ENCODE data around the gene DOP1B.
"Not testable (repeated sequence)": the region's sequence is repeated elsewhere in the genome, so short reads cannot be mapped to it uniquely, and the experiment has no call there.

Gene DOP1B, protein sequence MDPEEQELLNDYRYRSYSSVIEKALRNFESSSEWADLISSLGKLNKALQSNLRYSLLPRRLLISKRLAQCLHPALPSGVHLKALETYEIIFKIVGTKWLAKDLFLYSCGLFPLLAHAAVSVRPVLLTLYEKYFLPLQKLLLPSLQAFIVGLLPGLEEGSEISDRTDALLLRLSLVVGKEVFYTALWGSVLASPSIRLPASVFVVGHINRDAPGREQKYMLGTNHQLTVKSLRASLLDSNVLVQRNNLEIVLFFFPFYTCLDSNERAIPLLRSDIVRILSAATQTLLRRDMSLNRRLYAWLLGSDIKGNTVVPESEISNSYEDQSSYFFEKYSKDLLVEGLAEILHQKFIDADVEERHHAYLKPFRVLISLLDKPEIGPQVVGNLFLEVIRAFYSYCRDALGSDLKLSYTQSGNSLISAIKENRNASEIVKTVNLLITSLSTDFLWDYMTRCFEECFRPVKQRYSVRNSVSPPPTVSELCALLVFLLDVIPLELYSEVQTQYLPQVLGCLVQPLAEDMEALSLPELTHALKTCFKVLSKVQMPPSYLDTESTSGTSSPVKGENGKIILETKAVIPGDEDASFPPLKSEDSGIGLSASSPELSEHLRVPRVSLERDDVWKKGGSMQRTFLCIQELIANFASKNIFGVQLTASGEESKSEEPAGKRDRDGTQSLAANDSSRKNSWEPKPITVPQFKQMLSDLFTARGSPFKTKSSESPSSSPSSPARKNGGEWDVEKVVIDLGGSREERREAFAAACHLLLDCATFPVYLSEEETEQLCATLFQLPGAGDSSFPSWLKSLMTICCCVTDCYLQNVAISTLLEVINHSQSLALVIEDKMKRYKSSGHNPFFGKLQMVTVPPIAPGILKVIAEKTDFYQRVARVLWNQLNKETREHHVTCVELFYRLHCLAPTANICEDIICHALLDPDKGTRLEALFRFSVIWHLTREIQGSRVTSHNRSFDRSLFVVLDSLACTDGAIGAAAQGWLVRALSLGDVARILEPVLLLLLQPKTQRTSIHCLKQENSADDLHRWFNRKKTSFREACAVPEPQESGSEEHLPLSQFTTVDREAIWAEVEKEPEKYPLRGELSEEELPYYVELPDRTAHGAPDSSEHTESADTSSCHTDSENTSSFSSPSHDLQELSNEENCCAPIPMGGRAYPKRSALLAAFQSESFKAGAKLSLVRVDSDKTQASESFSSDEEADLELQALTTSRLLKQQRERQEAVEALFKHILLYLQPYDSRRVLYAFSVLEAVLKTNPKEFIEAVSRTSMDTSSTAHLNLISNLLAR (N-terminal part only)

DNA sequence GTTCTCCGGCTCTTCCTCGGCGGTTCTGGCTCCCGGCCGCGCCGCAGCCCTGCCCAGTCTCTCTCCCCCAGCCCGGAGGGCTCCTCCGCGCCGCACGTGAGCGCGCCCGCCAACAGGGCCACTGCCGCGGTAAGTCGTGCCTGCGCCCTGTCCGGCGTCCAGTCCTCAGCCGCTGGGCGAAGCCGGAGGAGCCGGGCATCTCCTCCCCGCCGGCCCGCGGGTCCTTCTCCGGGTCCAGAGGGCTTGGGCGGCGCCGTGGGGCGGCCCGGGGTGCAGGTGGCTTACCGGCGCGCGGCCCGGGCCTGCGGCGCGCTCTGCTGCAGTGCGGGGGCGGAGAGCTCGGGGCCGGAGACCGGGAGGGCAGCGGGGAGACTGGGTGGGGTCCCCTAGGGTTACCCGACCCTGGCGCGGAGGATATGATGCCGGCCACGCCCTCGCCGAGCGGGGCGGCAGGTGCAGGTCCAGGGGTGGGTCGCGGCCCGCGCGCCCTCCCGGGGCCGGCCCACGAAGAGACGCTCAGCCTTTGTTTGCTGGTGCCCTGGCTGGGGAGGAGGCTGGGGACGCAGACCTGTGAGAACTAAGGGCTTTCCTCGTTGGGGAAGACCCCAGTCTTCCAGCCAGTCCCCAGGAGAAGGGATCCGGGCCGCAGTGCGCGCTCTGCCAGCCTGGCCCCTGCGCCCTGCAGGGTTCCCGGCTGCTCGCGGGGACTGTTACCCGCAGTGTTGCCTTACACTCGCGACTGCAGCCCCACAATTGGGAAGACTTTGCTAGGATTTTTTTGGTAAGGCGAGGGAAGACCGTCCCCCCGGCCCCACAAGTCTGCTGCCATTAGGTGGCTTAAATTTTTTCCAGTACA lies at the start of gene DOP1B:
DOP1B (plus strand) TSS at position 10 of the 856 bp plus-strand sequence. CDS start 7,910 bp downstream, outside the sequence.
- DNase-seq (ENCODE audit: low read depth), result peak; percentile 6

DNA sequence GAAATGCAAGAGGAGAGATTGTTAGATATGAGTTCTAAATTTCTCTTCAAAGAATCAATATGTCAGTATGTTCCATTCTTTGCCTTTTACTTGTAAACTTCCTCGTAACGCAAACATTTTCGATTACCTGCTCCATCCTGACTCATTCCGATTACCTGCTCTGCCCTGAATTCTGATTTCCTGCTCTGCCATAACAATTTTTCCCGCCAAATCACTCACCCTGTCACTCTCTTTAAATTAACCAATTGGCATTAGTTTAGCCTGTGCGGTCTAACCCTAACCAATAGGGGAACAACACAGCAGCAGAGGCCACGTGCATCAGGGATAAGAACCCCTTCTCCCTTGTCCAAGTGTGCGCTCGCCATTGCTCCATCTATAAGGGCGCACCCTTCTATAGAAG lies 46.8 kb upstream of the DOP1B start:
- DNase-seq (ENCODE audit: low read depth), result no peak

DNA sequence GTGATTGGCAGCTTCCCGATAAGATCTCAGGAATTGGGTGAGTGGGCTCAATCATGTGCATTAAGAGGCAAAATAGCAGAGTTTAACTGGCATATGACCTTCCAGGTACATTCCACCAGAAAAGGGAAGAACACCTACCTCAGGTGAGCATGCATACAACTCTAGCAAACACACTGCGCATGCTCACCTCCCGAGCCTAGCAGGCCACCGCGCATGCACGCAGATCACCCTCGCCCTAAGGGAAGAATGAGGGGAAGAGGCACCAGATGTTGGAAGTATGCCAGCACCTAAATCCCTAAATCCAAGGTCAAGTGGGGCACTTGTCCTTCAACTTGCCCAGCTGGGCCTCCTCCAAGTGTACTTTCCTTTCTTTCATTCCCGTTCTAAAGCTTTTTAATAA lies 45.4 kb upstream of the DOP1B start:
- no peak for DNase-seq (ENCODE audit: low read depth)

DNA sequence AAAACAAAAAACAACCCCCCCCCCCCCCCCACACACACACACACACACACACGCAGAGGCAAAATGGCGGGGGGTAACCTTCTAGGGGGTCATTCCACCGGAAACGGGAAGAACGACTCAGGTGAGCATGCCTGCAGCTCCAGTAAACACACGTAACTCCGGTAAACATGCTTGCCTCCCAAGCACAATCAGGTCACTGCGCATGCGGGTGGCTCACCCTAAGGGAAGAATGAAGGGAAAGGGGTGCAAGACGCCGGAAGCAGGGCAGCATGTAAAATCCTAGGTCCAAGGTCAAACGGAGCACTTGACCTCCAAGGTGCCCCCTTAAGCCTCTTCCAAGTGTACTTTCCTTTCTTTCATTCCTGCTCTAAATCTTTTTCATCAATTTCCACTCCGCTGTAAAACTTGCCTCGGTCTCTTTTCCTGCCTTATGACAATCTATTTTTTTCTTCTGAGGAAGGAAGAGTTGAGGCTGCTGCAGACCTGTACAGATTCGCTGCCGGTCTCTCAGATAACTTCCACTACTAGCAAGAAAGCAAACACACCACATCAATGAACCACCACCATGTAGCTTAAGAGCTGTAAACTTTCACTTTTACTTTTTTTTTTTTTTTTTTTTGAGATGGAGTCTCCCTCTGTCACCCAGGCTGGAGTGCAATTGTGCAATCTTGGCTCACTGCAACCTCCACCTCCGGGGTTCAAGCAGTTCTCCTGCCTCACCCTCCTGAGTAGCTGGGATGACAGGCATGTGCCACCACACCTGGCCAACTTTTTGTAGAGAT lies 42.8 kb upstream of the DOP1B start:
- DNase-seq (ENCODE audit: low read depth), result no peak

DNA sequence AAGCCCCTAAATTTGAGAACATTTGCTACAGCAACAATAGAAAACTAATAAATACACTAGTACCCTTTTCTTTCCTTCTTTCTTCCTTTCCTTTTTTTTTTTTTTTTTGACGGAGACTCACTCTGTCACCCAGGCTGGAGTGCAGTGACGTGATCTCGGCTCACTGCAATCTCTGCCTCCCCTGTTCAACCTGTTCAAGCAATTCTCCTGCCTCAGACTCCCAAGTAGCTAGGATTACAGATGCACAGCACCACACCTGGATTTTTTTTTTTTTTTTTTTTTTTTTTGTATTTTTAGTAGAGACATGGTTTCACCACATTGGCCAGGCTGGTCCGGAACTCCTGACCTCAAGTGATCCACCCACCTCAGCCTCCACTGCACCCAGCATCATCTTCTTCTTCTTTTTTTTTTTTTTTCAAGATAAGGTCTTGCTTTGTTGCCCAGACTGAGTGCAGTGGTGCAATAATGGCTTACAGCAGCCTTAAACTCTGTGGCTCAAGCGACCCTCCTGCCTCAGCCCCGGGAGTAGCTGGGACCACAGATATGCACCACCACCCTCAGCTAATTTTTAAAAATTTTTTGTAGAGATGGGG lies 41.4 kb upstream of the DOP1B start:
- no peak for DNase-seq (ENCODE audit: low read depth)

DNA sequence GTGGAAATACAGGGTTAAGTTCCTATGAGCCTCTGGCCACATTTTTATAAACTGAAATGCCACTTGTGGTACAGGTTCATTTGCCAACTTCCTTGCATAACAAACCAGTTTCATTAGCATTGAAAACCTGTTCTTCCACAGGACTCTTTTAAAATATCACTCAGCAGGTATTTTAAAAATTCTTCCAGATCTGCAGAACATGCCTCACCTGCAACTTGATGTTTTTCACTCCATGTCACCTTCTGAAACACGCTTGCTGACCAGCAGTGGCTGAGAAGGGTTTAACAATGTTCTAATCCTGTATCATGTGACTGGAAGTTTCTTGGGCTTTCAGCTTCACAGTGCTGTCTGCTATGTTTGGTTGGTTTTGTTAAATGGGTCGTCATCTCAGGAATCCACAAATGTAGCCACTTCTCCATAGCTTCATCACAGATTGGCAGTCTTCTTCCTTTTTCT lies 39.3 kb upstream of the DOP1B start:
- DNase-seq (ENCODE audit: low read depth), result no peak

DNA sequence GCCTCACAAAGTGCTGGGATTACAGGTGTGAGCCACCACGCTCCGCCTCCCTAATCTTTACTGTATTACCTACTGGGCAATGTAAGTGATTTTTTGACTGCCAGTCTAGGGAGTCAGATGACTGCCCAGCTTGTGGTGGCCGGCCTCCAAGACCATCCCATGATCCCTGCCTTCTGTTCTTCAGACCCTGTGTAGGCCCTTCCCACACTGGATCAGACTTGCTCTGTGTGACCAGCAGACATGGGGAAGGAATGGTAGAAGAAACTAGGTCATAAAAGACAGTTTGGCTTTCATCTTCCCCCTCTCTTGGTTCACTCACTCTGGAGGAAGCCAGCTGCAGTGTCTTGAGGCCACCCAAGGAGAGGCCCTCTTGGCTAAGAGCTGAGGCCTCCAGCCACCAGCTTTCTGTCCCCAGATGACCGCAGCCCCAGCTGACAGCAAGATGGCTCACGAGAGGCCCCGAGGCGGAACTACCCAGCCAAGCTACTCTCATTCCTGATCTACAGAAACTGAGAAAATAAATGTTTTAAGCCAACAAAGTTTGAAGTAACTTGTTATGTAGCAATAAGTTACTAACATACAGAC lies 36.2 kb upstream of the DOP1B start:
- DNase-seq (ENCODE audit: low read depth), result no peak

DNA sequence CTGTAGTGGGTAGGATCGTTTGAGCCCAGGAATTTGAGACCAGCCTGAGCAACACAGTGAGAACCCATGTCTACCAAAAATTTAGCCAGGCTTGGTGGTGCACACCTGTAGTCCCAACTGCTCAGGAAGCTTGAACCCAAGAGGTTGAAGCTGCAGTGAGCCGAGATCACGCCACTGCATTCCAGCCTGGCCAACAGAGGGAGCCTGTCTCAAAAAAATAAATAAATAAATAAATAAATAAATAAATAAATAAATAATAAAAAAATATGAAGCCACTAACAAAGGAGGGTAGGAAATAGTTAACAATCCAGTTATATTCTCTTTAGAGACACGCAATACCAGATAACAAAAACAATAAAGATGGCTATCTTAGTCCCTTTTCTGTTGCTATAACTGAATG lies 33.6 kb upstream of the DOP1B start:
- no peak for DNase-seq (ENCODE audit: low read depth)

DNA sequence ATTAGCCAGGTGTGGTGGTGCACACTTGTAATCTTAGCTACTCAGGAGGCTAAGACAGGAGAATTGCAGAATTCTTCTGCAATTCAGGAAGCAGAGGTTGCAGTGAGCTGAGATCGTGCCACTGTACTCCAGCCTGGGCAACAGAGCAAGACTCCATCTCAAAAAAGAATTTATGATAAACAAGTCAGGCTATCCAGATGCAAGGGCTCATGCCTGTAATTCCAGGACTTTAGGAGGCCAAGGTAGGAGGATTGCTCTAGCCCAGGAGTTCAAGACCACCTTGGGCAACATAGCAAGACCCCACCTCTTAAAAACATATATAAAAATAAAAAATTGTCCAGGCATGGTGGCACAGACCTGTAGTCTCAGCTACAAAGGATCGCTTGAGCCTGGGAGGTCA lies 32.2 kb upstream of the DOP1B start:
- DNase-seq (ENCODE audit: low read depth), result no peak

DNA sequence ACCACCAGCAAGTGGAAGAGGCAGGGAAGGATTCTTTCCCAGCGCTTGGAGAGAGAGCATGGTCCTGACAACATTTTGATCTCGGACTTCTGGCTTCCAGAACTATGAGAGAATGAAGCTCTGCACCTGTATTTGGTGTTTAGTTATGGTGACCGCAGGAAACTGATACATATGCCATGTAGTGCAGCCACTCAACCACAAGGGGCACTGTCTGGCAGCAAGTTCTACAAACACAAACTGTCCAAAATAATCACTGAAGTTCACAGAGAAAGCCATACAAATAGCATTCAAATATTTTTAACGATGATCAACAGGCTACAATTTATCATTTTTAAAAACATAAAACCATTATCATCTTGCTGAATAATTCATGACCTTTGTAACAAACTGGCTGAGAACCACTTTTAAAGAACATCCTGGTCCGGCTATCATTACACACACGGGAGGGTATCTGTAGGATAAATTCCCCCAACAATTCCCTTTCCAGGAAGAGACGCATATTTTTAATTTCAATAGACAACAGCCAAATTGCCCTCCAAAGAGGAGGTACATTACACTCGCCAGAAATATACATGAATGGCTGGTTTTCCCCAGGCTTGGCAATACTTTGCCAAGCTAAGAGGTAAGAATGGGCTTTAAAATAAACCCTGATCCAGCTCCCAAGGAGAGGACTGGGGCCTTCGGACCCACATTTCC lies 31.0 kb upstream of the DOP1B start:
- peak; percentile 69 for DNase-seq (ENCODE audit: low read depth)

DNA sequence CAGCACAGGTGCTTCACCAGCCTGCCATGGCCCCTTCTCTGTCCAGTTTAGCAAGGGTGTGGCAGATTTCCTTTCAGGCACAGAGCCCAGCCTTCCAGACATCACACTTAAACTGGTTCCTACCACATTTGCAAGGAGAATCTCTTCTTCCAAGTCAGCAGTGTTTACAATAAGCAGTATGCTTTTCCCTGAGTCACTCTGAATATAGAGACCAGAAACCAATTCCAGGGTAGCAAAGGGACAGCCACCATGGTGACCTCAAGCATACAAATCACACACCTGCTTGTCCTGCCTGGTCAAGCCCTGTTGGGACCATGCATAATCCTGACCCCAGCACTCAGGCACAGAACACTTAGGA lies 30.4 kb upstream of the DOP1B start:
- DNase-seq (ENCODE audit: low read depth), result no peak

DNA sequence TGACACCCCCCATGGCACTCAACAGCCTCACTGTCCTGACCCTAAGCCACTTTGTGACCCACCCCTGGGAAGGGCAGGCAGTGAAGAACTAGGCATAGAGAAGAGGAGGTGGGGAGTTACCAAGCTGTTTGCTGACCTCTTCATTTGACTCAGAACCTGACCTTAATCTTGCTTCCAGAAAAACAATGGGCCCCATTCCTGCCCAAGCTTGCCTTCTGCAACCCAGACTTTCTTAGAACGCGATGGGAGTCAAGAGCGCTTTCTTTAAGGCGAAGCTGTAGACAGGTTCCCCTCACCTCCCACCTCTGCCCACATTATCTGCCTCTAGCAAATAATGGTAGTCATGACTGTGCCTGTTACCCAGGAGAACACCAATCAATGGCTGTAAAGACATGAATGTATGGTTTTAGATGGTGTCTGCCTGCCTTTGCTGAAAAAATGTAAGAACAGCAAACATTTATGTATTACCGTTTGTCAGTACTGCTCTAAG lies 30.0 kb upstream of the DOP1B start:
- no peak for DNase-seq (ENCODE audit: low read depth)

DNA sequence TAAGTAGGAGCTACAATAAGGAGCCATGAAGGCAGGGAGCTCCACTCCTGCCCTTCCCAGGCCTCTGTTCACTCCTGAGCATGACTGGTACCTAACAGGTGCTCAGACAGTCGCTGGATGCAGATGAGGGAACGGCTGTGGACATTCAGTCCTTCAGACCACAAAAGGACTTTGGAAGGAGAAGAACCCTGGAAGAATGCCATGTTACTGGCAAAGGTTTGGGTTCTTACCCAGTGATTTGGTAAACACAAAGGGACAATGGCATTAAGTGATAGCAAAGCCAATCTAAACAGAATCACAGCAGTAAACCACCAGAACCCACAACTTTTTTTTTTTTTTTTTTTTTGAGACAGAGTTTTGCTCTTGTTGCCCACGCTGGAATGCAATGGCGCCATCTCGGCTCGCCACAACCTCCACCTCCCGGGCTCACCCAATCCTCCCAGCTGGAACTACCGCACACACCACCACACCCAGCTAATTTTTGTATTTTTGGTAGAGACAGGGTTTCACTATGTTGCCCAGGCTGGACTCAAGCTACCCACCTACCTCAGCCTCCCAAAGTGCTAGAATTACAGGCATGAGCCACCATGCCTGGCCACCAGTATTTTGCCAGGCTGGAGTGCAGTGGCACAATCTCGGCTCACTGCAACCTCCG lies 29.2 kb upstream of the DOP1B start:
- DNase-seq (ENCODE audit: low read depth), result no peak

DNA sequence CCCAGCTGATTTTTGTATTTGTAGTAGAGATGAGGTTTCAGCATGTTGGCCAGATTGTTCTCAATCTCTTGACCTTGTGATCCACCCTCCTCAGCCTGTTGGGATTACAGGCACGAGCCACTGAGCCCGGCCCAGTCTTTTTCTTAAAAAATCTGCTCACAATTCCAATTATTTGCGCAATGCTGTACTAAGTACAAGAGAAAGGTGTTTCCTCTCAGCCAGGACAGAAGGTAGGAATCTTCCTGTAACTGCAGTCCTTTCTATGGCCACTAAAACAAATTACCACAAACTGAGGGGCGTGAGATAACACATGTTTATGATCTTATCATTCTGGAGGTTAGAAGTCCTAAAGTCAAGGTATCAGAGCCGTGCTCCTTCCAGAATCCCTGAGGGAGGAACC lies 28.6 kb upstream of the DOP1B start:
- DNase-seq (ENCODE audit: low read depth), result no peak

DNA sequence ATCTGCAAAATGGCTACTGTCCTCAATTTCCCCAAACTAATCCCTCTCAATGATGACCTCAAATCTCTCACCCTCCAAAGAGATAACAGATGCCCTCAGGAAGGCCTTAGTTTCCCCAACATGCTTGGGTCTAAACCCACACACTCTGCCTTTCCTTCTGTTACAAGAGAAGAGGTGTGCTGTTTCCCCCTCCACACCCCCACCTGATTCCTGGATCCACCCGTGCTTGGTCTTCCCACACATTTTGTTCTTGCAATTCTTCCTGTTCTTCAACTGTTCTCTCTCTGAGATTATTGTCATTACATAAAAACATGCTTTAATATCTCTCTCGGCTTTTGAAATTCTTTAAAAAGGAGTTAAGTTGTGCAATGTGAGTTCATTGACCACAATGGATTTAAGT lies 27.4 kb upstream of the DOP1B start:
- no peak for DNase-seq (ENCODE audit: low read depth)

DNA sequence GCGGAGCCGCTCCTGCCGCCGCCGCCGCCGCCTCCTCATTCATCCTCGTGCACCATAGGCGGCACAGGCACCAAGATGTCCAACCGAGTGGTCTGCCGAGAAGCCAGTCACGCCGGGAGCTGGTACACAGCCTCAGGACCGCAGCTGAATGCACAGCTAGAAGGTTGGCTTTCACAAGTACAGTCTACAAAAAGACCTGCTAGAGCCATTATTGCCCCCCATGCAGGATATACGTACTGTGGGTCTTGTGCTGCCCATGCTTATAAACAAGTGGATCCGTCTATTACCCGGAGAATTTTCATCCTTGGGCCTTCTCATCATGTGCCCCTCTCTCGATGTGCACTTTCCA lies 26.2 kb upstream of the DOP1B start:
- DNase-seq (ENCODE audit: low read depth), result not testable (repeated sequence)

DNA sequence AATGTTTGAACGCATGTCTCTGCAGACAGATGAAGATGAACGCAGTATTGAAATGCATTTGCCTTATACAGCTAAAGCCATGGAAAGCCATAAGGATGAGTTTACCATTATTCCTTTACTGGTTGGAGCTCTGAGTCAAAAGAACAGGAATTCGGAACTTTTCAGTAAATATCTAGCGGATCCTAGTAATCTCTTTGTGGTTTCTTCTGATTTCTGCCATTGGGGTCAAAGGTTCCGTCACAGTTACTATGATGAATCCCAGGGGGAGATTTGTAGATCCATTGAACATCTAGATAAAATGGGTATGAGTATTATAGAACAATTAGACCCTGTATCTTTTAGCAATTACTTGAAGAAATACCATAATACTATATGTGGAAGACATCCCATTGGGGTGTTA lies 25.8 kb upstream of the DOP1B start:
- DNase-seq (ENCODE audit: low read depth), result not testable (repeated sequence)

DNA sequence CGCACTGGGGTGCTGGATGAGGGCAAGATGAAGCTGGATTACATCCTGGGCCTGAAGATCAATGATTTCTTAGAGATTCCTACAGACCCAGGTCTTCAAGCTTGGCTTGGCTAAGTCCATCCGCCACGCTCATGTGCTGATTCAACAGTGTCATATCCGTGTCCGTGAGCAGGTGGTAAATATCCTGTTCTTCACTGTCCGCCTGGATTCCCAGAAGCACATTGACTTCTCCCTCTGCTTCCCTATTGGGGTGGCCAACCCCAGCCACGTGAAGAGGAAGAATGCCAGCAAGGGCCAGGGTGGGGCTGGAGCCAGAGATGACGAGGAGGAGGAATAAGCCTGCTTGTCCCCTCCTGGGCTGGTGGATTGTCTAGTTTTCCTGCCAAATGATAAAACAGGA lies 23.9 kb upstream of the DOP1B start:
- no peak for DNase-seq (ENCODE audit: low read depth)
